ENCODE results near the gene C4orf17. TPM values are rescaled to one million over a fixed set of nuclear protein-coding genes. Genes with fewer than 3 reads are reported as not detected.

C4orf17 gene
- total RNA-seq, 1 experiment from 2014 or later, result not detected

GRCh38 chr4:99563310-99564186 lies 52.7 kb downstream of the C4orf17 start, which contains the start of gene TRMT10A:
TRMT10A (minus strand) TSS chr4:99564039; CDS start chr4:99559338, 4,701 bp downstream.
- CTCF ChIA-PET, result interaction anchor here (0.6 to 1.8 kb wide), 8 partner anchors 12 to 248 kb away, joined by 3 to 25 read pairs (median 4); partner anchors contain the start of gene MTTP
- H3K4me1 Mint-ChIP-seq, result 0 out of 2 replicates have a peak, but pooled peaks cover 3% of the 10 kb centered on the region
- no peak for TF ChIP-seq PREB (CRISPR knock-in tag; IDR thresholded peaks at IDR 0.05; ENCODE audit: borderline replicate concordance)
- TF ChIP-seq ATF6 (CRISPR knock-in tag; IDR thresholded peaks at IDR 0.05), result no peak
- TF ChIP-seq ZNF232 (CRISPR knock-in tag; IDR thresholded peaks at IDR 0.05), result no peak
- no peak for TF ChIP-seq HMGA2 (CRISPR knock-in tag; IDR thresholded peaks at IDR 0.05)
- TF ChIP-seq ZNF425 (CRISPR knock-in tag; conservative IDR thresholded peaks at IDR 0.05), result no peak
- TF ChIP-seq SMAD4 (CRISPR knock-in tag; IDR thresholded peaks at IDR 0.05), result no peak
- no peak for TF ChIP-seq ZNF263 (CRISPR knock-in tag; IDR thresholded peaks at IDR 0.05; ENCODE audit: low read depth)
- peak; percentile 76 for TF ChIP-seq SP1 (CRISPR knock-in tag; conservative IDR thresholded peaks at IDR 0.05)
- no peak for TF ChIP-seq KAT7 (CRISPR knock-in tag; IDR thresholded peaks at IDR 0.05; ENCODE audit: borderline replicate concordance)
- TF ChIP-seq ZNF317 (CRISPR knock-in tag; IDR thresholded peaks at IDR 0.05; ENCODE audit: borderline replicate concordance, low read depth), result no peak
- no peak for TF ChIP-seq NR1H2 (CRISPR knock-in tag; IDR thresholded peaks at IDR 0.05)
- TF ChIP-seq FOXP1 (CRISPR knock-in tag; IDR thresholded peaks at IDR 0.05; ENCODE audit: borderline replicate concordance), result no peak
- no peak for TF ChIP-seq ZBTB21 (CRISPR knock-in tag; IDR thresholded peaks at IDR 0.05; ENCODE audit: borderline replicate concordance)
- no peak for TF ChIP-seq ATF1 (CRISPR knock-in tag; IDR thresholded peaks at IDR 0.05)
- TF ChIP-seq PRDM15 (CRISPR knock-in tag; IDR thresholded peaks at IDR 0.05), result no peak
- no peak for TF ChIP-seq AFF4 (CRISPR knock-in tag; IDR thresholded peaks at IDR 0.05; ENCODE audit: borderline replicate concordance)
- TF ChIP-seq TCF7 (CRISPR knock-in tag; IDR thresholded peaks at IDR 0.05; ENCODE audit: low read depth), result no peak
- TF ChIP-seq RORB (CRISPR knock-in tag; IDR thresholded peaks at IDR 0.05), result no peak
- TF ChIP-seq ZNF416 (CRISPR knock-in tag; IDR thresholded peaks at IDR 0.05), result no peak
- TF ChIP-seq ATF3 (CRISPR knock-in tag; conservative IDR thresholded peaks at IDR 0.05), result no peak
- no peak for TF ChIP-seq GRHL2 (CRISPR knock-in tag; IDR thresholded peaks at IDR 0.05; ENCODE audit: insufficient replicate concordance, severe bottlenecking)
- TF ChIP-seq GTF2I (CRISPR knock-in tag; conservative IDR thresholded peaks at IDR 0.05), result no peak
- TF ChIP-seq ZMAT4 (CRISPR knock-in tag; IDR thresholded peaks at IDR 0.05), result no peak

More at GRCh38 chr4:99563310-99564186, 52.7 kb downstream of the C4orf17 start, which contains the start of gene TRMT10A:
- Mint-ChIP-seq H3K9me3 (no peaks in the 10 kb centered on the region), H3K36me3 (no peaks in the 10 kb centered on the region), H3K4me3 (peak within 1 kb of the TSS; percentile 97), H3K27me3 (ENCODE audit: low read depth) (no peaks in the 10 kb centered on the region; the same call in 1 of the 2 replicates), H3K27ac (peak within 1 kb of the TSS; percentile 99)
- ATAC-seq (peak; percentile 94), DNase-seq (ENCODE audit: low spot score) (peak; percentile 95)
- POLR2A ChIA-PET, result interaction anchor here (0.6 to 1.3 kb wide), 5 partner anchors 10 to 248 kb away, joined by 3 to 9 read pairs (median 4); no protein-coding TSS in a partner anchor
